GM19023 (cell line): Measurements from ENCODE around the gene KYNU.
"Not testable (repeated sequence)": the region's sequence is repeated elsewhere in the genome, so short reads cannot be mapped to it uniquely, and the experiment has no call there.

ENCODE experiments used
- ATAC-seq: cut with Tn5 transposase; IDR thresholded peaks from one replicate; pipeline ENCODE4 v1.9.1; 2021; ENCODE audit warnings: mild to moderate bottlenecking, moderate library complexity; ENCODE audit not compliant: unreplicated experiment

Gene KYNU

GRCh38 chr2:142914507-142915313 is 37.2 kb downstream of the KYNU start:
- ATAC-seq: peak; percentile 100

- ATAC-seq: no peak
Observed at GRCh38 chr2:142915502-142915901, 38.0 kb downstream of the KYNU start.

GRCh38 chr2:142918624-142919023 is 41.2 kb downstream of the KYNU start:
- ATAC-seq: no peak

DNA sequence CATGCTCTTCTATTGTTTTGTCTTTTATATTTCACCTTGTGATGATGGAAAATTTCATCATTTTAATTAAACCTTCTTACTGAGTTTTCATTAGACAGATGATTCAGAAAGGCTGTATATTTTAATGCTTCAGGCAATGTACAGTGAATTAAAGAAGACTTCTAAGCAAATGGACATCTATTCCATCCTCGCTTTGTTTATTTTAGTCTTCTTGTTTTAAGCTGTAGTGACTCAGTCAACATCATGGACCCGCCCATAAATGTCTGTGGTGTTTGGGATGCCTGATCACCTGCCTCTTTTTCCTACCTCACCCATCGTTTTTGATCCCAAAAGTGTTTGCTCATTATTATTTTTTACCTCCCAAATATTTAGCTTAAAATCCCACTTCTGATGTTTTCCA is 43.1 kb downstream of the KYNU start:
- no peak for ATAC-seq

DNA sequence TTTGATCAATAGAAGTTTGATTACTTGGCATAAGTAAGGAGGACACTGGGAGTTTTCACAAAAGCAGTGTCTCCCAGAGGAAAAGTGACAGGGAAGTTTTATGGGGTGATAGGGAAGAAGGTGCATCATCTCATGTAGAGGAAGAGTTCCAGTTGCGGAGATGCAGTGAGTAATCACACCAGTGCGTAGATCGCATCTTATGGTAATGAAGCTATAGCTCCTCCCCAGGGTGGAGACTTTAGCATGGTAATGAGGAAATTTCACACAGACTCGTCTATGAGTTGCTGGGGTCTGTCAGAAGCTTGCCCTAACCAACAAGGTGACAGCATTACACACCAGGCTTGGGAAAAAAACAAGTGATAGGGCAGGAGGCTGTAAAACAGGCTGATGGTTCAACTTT is 49.0 kb downstream of the KYNU start:
- ATAC-seq: no peak

DNA sequence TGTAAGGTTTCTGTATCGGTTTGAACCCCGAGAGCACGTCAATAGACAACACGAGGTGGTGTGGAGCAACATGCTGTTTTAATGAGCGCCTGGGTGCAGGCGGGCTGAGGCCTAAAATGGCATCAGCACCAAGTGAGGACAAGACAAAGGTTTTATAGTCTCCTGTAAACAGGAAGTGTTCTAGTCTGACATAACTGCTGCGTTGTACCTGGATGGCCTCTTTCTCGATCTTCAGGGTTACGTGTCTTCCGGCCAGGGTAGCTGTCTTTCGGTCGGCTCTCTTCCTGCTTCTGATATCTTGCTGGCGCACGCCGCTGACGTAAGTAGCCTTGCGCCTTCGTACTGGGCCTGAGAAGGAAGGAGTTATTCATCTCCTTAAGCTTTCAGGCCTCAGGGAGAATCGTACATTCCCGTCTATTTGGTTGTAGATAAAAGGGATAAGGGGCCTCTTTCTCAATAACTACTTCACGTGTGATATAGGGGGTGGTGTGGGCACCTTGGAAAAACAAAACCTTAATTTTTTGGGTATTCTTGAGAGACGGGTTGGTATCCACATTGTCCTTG is 53.5 kb downstream of the KYNU start:
- no peak for ATAC-seq

GRCh38 chr2:142933916-142934315 is 56.5 kb downstream of the KYNU start:
- ATAC-seq: no peak

DNA sequence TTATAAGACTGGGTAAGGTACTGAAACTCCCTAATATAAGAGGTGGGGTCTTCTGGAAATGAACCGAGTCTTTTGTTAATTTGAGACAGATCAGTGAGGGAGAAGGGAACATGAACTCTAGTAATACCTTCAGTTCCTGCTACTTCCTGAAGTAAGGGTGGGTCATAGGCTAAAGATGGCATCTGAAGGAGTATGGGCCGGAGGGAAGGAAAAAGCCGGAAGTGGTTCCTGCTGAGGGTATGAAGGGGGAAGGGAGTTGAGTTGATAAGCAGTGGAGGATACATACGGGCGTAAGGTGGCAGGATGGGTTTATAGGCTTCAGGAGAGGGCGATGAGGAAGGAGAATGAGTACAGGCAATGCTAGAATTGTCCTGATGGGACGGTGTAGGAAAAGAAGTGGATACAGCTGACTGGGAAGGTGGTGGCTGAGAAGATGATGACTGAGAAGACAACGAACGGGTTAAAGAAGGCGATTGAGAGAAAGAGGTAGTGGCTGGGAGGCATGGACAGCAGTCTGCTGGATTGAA is 58.2 kb downstream of the KYNU start:
- no peak for ATAC-seq

DNA sequence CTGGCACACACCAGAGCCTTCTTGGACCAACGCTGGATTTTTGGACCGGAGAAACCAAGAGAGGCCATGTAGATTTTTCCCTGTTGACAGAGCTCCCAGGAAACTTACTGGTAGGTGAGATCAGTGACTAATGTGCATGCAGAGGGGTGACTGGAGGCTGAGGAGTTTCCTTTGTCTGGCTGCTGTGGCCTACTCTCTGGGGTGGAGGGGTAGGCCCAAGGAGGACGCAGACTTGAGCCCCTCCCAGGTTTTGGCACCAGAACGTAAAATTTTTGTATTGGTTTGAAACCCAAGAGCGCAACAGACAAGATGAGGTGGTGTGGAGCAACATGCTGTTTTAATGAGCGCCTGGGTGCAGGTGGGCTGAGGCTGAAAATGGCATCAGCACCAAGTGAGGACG is 59.2 kb downstream of the KYNU start:
- no peak for ATAC-seq

DNA sequence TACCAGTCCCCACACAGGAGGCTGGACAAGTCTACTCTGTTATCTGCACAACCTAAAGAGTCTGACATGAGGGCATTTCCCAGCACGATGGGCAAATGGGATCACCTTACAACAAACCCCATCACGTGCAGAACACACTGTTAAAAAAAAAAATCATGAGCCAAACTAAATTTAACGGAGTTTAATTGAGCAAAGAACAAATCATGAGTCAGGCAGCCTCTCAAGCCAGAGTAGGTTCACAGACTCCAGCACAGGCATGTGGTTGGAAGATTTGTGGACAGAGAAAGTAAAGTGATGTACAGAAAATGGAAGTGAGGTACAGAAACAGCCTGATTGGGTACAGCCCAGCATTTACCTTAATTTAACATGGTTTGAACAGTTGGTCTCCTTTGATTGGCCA is 59.9 kb downstream of the KYNU start:
- no peak for ATAC-seq

- ATAC-seq: no peak
Observed at GRCh38 chr2:142938240-142938639, 60.8 kb downstream of the KYNU start.

DNA sequence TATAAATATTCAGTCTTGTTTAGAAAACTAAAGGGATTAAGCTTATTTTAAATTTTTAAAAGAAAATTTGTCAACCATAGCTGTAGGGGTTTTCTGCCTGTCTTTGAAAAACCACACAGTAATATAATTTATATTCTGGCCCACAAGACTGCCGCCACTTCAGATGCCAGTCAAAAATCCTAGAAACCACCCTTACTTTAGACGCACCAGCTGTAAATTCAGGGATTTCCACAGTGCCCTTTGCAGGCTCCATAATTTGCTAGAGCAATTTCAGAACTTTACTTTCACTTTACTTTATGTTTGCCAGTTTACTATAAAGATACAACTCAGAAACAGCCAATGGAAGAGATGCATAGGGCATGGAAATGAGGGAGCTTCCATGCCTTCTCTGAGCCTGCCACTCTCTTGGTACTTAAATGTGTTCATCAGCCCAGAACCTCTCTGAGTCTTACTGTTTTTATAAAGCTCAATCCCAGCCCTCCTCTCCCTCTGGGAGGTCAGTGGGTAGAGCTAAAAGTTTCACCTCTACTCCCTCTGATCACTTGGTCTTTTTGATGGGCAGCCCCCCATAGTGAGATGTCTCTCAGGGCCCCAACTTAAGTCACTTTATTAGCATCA is 63.3 kb downstream of the KYNU start:
- no peak for ATAC-seq

- no peak for ATAC-seq
Observed at GRCh38 chr2:142942690-142943089, 65.2 kb downstream of the KYNU start.

DNA sequence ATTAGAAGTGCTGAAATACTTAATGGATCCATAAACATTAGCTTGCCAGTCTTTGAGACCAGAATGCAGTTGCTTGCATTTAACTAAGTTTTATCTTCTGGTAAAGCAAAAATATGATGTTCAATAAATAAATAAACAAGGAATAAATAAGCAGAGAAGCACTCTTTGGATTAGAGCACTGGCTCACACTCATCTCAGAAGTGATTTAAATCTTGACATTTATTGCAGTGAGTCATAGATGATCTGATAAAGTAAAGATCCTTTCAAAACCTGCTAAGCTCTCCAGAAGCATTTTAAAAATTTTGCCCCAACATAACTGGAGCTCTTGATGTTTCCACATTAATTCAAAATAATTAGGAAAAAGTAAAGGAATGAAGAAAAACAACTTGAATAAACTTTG is 66.8 kb downstream of the KYNU start:
- ATAC-seq: no peak

DNA sequence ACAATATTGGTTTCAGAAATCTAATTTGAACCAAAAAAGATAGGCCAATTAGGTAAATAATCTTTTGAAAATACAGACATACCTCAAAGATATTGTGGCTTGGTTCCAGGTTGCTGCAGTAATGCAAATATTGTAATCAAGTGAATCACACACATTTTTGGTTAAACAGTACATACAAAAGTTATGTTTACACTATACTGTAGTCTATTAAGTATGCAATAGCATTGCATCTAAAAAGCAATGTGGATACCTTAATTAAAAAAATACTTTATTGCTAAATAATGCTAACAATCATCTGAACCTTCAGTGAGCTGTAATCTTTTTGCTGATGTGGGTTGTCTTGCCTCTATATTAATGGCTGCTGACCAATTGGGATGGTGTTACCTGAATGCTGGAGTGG is 67.3 kb downstream of the KYNU start:
- no peak for ATAC-seq

GRCh38 chr2:142946941-142947340 is 69.5 kb downstream of the KYNU start:
- no peak for ATAC-seq

GRCh38 chr2:142948723-142949122 is 71.3 kb downstream of the KYNU start:
- not testable (repeated sequence) for ATAC-seq

DNA sequence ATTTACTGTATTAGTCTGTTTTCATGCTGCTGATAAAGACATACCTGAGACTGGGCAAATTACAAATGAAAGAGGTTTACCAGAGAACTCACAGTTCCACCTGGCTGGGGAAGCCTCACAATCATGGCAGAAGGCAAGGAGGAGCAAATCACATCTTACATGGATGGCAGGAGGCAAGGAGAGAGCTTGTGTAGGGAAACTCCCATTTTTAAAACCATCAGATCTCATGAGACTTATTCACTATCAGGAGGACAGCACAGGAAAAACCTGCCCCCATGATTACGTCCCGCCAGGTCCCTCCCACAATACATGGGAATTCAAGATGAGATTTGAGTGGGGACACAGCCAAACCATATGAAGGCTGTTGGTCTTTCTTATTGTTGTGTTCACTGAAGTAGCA is 72.9 kb downstream of the KYNU start:
- ATAC-seq: not testable (repeated sequence)

DNA sequence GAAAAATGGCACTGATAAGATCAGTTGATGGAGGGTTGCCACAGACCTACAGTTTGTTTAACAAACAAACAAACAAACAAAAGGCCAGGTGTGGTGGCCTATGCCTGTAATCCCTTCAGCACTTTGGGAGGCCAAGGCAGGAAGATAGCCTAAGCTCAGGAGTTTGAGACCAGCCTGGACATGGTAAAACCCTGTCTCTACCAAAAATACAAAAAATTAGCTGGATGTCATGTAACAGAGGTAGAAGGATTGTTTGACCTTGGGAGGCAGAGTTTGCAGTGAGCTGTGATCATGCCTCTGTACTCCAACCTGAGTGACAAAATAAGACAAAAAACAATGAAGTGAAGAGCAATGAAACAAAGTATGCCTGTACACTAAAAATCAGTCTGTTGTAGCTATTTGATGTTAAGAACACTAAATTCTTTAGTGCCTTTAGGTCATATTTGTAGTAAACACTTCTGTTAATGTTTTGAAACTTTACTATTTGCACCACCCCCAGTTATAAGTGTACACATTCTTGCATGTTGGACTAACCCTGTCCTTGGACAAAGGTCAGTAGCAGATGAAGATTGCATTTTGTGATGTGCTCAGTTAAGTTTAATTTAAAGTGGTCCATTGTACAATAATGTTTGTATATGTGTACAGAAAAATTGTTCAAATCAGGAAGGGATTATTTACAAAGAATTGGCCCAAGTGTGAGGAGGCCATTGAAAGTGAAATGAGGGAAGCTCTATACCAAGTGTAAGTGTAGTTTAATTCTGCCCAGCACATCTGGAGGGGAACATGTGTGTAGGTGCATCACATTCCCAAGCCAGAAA is 73.9 kb downstream of the KYNU start:
- no peak for ATAC-seq

DNA sequence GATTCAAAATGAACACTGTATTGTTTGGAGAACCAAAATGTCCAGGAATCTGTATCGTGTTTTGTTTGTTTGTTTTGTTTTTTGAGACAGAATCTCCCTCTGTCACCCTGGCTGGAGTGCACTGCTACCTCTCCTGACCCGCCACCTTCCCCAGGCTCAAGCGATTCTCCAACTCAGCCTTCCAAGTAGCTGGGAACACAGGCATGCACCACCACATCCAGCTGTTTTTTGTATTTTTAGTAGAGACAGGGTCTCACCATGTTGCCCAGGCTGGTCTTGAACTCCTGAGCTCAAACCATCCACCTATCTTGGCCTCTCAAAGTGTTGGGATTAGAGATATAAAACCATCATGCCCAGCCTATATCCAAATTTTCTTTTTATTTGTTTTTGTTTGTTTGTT is 74.6 kb downstream of the KYNU start:
- no peak for ATAC-seq

GRCh38 chr2:142952793-142953494 is 75.5 kb downstream of the KYNU start:
- no peak for ATAC-seq
